ENCODE data around the gene DNAJA4.

GRCh38 chr15:78317145-78317836, 52.9 kb downstream of the DNAJA4 start:
- TF ChIP-seq CTCF (IDR thresholded peaks at IDR 0.05) (no peak), POLR2A (IDR thresholded peaks at IDR 0.05) (no peak), POLR2AphosphoS5 (IDR thresholded peaks at IDR 0.05) (no peak)
